Heart left ventricle (tissue), 16 donors: ENCODE measurements around the gene HCK. TPM values are rescaled to one million over a fixed set of nuclear protein-coding genes. Genes with fewer than 3 reads are reported as not detected.
A peak's percentile ranks its signal among the peaks of the same experiment; 100 is the strongest.

Experiments used
- ATAC-seq, 4 donors: fragments of 200-7000 bp; cut with Tn5 transposase; one replicate each; pipeline ENCODE4 v1.9.1; 2020 to 2022; ENCODE audit warnings: moderate library complexity in 4 of 4, mild to moderate bottlenecking in 3 of 4, moderate number of reproducible peaks in 1 of 4
- DNase-seq, 5 donors: peaks; one replicate each; pipeline ENCODE4 v3.0.0-alpha.2; 2020
- H3K27ac ChIP-seq, 12 donors: fragments of 200-600 bp; sonication (generic) in 4 of 12; one replicate each; pipeline versions ENCODE4 v1.5.0 to v1.8.0; 2016 to 2022; ENCODE audit warnings: mild to moderate bottlenecking in 2 of 12
- H3K27me3 ChIP-seq, 9 donors: fragments of 200-600 bp; sonication (generic) in 2 of 9; one replicate each; pipeline versions ENCODE4 v1.5.1 to v1.8.0; 2016 to 2022; ENCODE audit warnings: mild to moderate bottlenecking in 3 of 9
- H3K36me3 ChIP-seq, 9 donors: fragments of 200-600 bp; sonication (generic) in 2 of 9; one replicate each; pipeline versions ENCODE4 v1.5.0 to v1.8.0; 2018 to 2022; ENCODE audit warnings: mild to moderate bottlenecking in 2 of 9
- H3K4me1 ChIP-seq, 12 donors: fragments of 200-600 bp; sonication (generic) in 4 of 12; one replicate each; pipeline versions ENCODE4 v1.5.0 to v1.8.0; 2016 to 2022; ENCODE audit warnings: mild to moderate bottlenecking in 3 of 12
- H3K4me3 ChIP-seq, 12 donors: fragments of 200-600 bp; sonication (generic) in 4 of 12; one replicate each; pipeline versions ENCODE4 v1.5.0 to v1.8.0; 2017 to 2022; ENCODE audit warnings: mild to moderate bottlenecking in 9 of 12, moderate library complexity in 4 of 12
- H3K9me3 ChIP-seq, 12 donors: fragments of 200-600 bp; sonication (generic) in 4 of 12; one replicate each; pipeline versions ENCODE4 v1.5.0 to v1.8.0; 2016 to 2022; ENCODE audit warnings: mild to moderate bottlenecking in 1 of 12
- POLR2A ChIP-seq, 2 donors: fragments of 450-650 bp; IDR thresholded peaks; one replicate each; pipeline ENCODE4 v1.6.1; 2017; ENCODE audit warnings: antibody characterized with exemption in 2 of 2, mild to moderate bottlenecking in 2 of 2, moderate library complexity in 2 of 2
- WGBS, 4 donors: extraction: QIAGEN DNeasy Blood & Tissue Kit in 2 of 4; methylation state at CpG; one replicate each; pipeline versions ENCODE4 v1.1.5 to v1.1.7; 2013 to 2018; 5-methylcytosine and 5-hydroxymethylcytosine counted together
- intact Hi-C, 10 donors: fragments of 100-400 bp; cut with DNase I; formaldehyde crosslinking; loops; one replicate each; pipeline versions ENCODE4 v1.11.1 to v1.14.2; 2022
- long read RNA-seq, 3 donors: library from polyadenylated mRNA; unstranded; transcript quantifications; one replicate each; pipeline ENCODE4 v2.0.0, GENCODE V29; 2020 to 2021
- polyA plus RNA-seq, 2 donors: library from polyadenylated mRNA; stranded (reverse); fragments of 200-250 nt; gene quantifications; one replicate each; pipeline ENCODE4 v1.2.3, GENCODE V29; 2013
- total RNA-seq, 9 donors: library from RNA; depleted of rRNA in 2 of 9; stranded (reverse); fragments of >200 nt in 2 of 9; fragmentation: NEBNext Ultra II Directional in 3 of 9; extraction: Animal tissue kit (Norgen Biotek cat#: 25700) in 3 of 9; gene quantifications; one replicate each; pipeline versions ENCODE4 v1.1.0 to v1.2.4, GENCODE V29; 2016 to 2023
- TF ChIP-seq, protein P1 (sequence below), 12 donors: fragments of 200-600 bp; sonication (generic) in 4 of 12; IDR thresholded peaks; one replicate each; pipeline versions ENCODE4 v1.5.0 to v1.8.0; 2018 to 2022; ENCODE audit warnings: antibody characterized with exemption in 12 of 12, mild to moderate bottlenecking in 5 of 12
- donor health status: ischemic (EF 13 %, LVEDD 7.1; RV severe dilation, severe dysfunction).
- donor health status: healthy with polysubstance abuse.
- donor health status: DM: no; HTN: yes; CAD: no.
- donor health status: DM: no; HTN: no; CAD: no.
- donor health status: ischemic (EF 25% LVEDD 6.9; RV normal size, moderate dysfunction).
- donor health status: ischemic (EF 25% LVEDD 5.7; RV mildly dilated, moderate dysfunction).
- donor health status: healthy.
- donor health status: DM: yes; HTN: yes; CAD: no.
- donor health status: ischemic (EF 35%, LVEDD 5.7; RV mildly dilated, moderate dysfunction).
- donor health status: nonischemic (EF 11% LVEDD 7.7; RV severe dilation, severe dysfunction).
- donor health status: DM: yes; HTN: yes; CAD: no.
- donor health status: PGD.
- donor health status: ischemic (EF 29% LVEDD 5.4; RV normal size, mild dysfunction).
- donor health status: nonischemic (EF 23%, LVEDD 6.1; RV moderate dilation, normal function).

Gene HCK
- total RNA-seq (10 to 100 TPM in 2 of 9 donors, 1 to 10 TPM in 7; 2.0 to 52.0 (median 4.5) TPM), polyA plus RNA-seq (1 to 10 TPM; 1.4 to 3.7 TPM)
- long read RNA-seq, donor 1, partial matches to known transcripts, result 1 of 5 reads
- long read RNA-seq, donor 1, other reads (novel, unspliced or antisense), result 0 of 5 reads
- long read RNA-seq, donor 2, transcript HCK-207 (13 exons, 2,101 nt), result major isoform, 7 of 12 reads
- long read RNA-seq, donor 2, partial matches to known transcripts, result 2 of 12 reads
- long read RNA-seq, donor 2, other reads (novel, unspliced or antisense), result 2 of 12 reads
- long read RNA-seq, donor 3, partial matches to known transcripts, result 5 of 8 reads
- long read RNA-seq, donor 3, other reads (novel, unspliced or antisense), result 0 of 8 reads

DNA sequence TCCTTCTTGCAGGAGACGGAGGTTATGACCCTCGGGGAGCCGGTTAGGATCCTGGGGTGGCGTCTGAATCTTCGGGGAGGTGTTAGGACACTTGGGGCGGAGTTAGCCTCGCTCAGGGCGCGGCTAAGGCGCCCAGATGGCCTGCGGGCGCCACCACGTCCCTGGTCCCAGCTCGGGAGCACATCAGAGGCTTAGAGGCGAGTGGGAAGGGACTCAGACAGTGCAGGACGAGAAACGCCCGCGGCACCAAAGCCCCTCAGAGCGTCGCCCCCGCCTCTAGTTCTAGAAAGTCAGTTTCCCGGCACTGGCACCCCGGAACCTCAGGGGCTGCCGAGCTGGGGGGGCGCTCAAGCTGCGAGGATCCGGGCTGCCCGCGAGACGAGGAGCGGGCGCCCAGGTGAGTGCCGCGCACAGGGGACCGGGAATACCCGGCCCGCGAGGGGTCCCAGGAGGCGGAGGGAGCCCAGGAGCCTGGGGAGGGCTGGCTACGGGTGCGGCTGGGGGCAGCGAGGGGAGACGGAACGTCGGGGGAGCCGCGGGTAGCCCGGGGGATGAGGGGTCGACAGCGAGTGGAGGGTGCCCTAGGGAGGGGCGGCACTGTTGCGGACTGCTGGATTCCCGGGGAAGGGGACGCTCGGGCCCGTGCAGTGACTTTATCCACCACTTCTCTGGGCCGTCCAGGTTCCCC, at the start of gene HCK:
TSS of gene HCK (plus strand) at position 153 of the 688 bp plus-strand sequence.
- H3K36me3 ChIP-seq, result no peaks in the 10 kb centered on the region
- peaks cover 16 to 67% (median 35%) of the 10 kb centered on the region in 9 donors for H3K27me3 ChIP-seq
- H3K4me3 ChIP-seq, result peak within 1 kb of the TSS in 11 of 12 donors; percentile 12 to 71 (median 44)
- intact Hi-C loops, result no loop called here
- WGBS, 4 donors, result 1% methylated on average over 39 to 58 of the region's 58 CpGs
- peaks cover 0 to 32% (median 7%) of the 10 kb centered on the region in 12 donors for H3K4me1 ChIP-seq
- no peaks in the 10 kb centered on the region for H3K9me3 ChIP-seq
- TF ChIP-seq, protein P1, sequence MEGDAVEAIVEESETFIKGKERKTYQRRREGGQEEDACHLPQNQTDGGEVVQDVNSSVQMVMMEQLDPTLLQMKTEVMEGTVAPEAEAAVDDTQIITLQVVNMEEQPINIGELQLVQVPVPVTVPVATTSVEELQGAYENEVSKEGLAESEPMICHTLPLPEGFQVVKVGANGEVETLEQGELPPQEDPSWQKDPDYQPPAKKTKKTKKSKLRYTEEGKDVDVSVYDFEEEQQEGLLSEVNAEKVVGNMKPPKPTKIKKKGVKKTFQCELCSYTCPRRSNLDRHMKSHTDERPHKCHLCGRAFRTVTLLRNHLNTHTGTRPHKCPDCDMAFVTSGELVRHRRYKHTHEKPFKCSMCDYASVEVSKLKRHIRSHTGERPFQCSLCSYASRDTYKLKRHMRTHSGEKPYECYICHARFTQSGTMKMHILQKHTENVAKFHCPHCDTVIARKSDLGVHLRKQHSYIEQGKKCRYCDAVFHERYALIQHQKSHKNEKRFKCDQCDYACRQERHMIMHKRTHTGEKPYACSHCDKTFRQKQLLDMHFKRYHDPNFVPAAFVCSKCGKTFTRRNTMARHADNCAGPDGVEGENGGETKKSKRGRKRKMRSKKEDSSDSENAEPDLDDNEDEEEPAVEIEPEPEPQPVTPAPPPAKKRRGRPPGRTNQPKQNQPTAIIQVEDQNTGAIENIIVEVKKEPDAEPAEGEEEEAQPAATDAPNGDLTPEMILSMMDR (IDR thresholded peaks at IDR 0.05), result no peak
- no peak for TF ChIP-seq POLR2A (IDR thresholded peaks at IDR 0.05)
- DNase-seq, result peak; percentile 35 to 83 (median 52)
- ATAC-seq, result peak in 3 of 4 donors; percentile 78 to 81 (median 80)
- H3K27ac ChIP-seq, result peak within 1 kb of the TSS in 9 of 12 donors; percentile 13 to 97 (median 60)

DNA sequence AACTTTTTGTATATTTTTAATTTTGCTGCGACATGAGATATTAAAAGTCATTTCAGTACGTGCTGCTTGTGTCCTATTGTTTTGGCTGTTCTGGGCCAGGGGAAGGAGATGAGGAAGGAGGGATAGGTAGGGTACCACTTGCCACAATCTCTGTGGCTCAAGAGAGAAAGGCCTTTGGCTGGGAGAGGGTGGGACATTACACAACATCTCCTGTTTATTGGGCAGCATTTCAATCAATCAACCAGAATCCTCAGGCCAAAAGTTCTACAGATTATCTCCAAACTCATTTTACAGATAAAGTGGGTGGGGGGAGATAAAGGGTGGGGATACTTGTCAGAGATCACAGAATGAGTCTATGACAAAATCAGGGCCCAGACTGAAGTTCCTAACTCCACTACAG, 48.7 kb upstream of the HCK start:
- no peak for ATAC-seq
- Histone ChIP-seq H3K4me3 (no peak overlapping the region), H3K36me3 (no peaks in the 10 kb centered on the region), H3K27ac (no peak overlapping the region), H3K9me3 (no peaks in the 10 kb centered on the region), H3K4me1 (peaks cover 7 to 35% (median 19%) of the 10 kb centered on the region in 12 donors), H3K27me3 (no peaks in the 10 kb centered on the region)
- no peak for TF ChIP-seq POLR2A (IDR thresholded peaks at IDR 0.05)
- TF ChIP-seq, protein P1 (IDR thresholded peaks at IDR 0.05), result no peak
- intact Hi-C loops, result no loop called here
- DNase-seq, result no peak
- WGBS, 4 donors, result 64 to 86% (median 73%) methylated on average over 2 of the region's 2 CpGs

DNA sequence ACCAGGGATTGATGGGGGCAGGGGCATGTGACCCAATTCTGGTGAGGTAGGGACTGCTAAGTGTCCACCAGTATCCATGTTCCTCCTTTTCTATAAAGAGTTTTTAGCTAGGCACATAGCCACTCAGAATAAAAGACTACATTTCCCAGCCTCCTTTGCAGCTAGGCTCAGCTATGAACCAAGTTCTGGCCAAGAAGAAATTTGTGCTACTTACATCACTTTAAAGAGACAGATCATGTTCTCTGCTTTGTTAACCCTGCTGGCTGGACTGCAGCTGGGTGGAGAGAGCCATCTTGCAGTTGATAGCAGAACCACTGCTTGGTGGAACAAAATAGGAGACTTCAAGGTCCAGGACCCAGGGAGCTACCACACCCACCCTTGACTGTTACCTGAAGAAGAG, 47.1 kb upstream of the HCK start:
- intact Hi-C loops, result no loop called here
- ATAC-seq, result no peak
- no peaks in the 10 kb centered on the region for H3K9me3 ChIP-seq
- H3K27me3 ChIP-seq, result no peaks in the 10 kb centered on the region
- H3K4me1 ChIP-seq, result peaks cover 7 to 51% (median 27%) of the 10 kb centered on the region in 12 donors
- H3K4me3 ChIP-seq, result no peak overlapping the region
- TF ChIP-seq, protein P1 (IDR thresholded peaks at IDR 0.05), result no peak
- TF ChIP-seq POLR2A (IDR thresholded peaks at IDR 0.05), result no peak
- DNase-seq, result no peak
- H3K36me3 ChIP-seq, result no peaks in the 10 kb centered on the region
- H3K27ac ChIP-seq, result no peak overlapping the region

DNA sequence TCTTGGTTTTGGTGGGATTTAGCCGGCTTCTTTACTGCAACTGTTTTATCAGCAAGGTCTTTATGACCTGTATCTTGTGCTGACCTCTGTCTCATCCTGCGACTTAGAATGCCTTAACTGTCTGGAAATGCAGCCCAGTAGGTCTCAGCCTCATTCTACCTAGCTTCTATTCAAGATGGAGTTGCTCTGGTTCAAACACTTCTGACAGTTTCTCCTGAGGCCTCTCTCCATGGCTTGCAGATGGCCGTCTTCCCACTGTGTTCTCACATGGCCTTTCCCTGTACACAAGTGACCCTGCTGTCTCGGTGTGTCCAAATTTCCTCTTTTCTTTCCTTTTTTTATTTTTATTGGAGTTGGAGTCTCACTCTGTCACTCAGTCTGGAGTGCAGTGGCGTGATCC, 46.0 kb upstream of the HCK start:
- TF ChIP-seq, protein P1 (IDR thresholded peaks at IDR 0.05), result no peak
- Histone ChIP-seq H3K4me3 (no peak overlapping the region), H3K27me3 (no peaks in the 10 kb centered on the region), H3K36me3 (no peaks in the 10 kb centered on the region), H3K9me3 (no peaks in the 10 kb centered on the region), H3K27ac (peak overlapping the region in 5 of 12 donors; percentile 72 to 97 (median 89)), H3K4me1 (peaks cover 7 to 52% (median 27%) of the 10 kb centered on the region in 12 donors)
- WGBS, 4 donors, result 82 to 92% (median 87%) methylated on average over 5 of the region's 5 CpGs
- intact Hi-C loops, result no loop called here
- ATAC-seq (no peak), DNase-seq (no peak)
